Measurements from ENCODE around the gene EDN3.

The EDN3 gene

DNA sequence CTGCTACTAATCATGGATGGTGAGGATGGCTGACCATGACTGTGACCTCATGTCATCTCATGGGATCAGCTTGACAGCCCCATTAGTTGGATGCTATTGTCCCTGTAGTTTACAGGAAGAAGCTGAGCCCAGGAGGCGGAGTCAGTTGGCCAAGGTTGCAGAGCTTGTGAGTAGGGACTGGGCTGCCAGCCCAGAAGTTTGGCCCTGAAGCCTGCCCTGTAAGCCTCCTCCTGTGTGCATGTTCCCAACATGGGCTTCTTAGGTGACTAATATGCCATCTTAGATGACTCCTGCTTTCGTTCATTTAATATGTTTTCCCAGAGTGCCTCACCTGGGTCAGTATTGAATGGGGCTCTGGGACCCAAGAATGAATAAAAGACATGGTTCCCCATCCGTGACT, 6.9 kb downstream of the EDN3 start:
- Histone ChIP-seq H3K27me3 (ENCODE audit: insufficient read depth, low read length) (peaks cover 15% of the 10 kb centered on the region), H3K4me3 (ENCODE audit: low read depth, low read length) (no peak overlapping the region), H3K9me3 (ENCODE audit: insufficient read depth, low read depth, low read length) (peaks cover 2% of the 10 kb centered on the region), H3K18ac (ENCODE audit: low read length) (no peak overlapping the region), H3K4me1 (ENCODE audit: control insufficient read depth in 1 of 2, insufficient read depth in 2 of 2, low read length in 2 of 2) (peaks cover 0 to 5% of the 10 kb centered on the region in 2 experiments), H2BK5ac (ENCODE audit: low read depth, low read length, poor library complexity) (no peak overlapping the region), H4K91ac (ENCODE audit: low read depth, low read length) (no peak overlapping the region), H3K79me1 (ENCODE audit: low read length) (no peaks in the 10 kb centered on the region), H3K27ac (ENCODE audit: low read depth, low read length) (no peak overlapping the region), H4K12ac (ENCODE audit: low read depth, low read length) (no peak overlapping the region), H3K14ac (ENCODE audit: low read length) (no peak overlapping the region), H4K8ac (ENCODE audit: low read depth, low read length) (no peak overlapping the region), H3K4ac (ENCODE audit: low read depth, low read length) (no peak overlapping the region), H2BK120ac (ENCODE audit: insufficient read depth, low read length, poor library complexity) (no peak overlapping the region), H2BK12ac (ENCODE audit: low read length) (no peak overlapping the region), H3K79me2 (ENCODE audit: control insufficient read depth, insufficient read depth, low read length, poor library complexity) (no peaks in the 10 kb centered on the region), H2AK5ac (ENCODE audit: low read length) (no peak overlapping the region), H3K23ac (ENCODE audit: low read length) (no peak overlapping the region), H3K9ac (ENCODE audit: low read length) (no peak overlapping the region), H3K36me3 (ENCODE audit: control insufficient read depth in 1 of 2, insufficient read depth in 2 of 2, low read length in 2 of 2) (no peaks in the 10 kb centered on the region), H2AFZ (ENCODE audit: insufficient read depth, low read length, poor library complexity) (no peak overlapping the region), H3K4me2 (ENCODE audit: low read length) (no peak overlapping the region)
- no CpG with 5 or more reads among the region's 3 CpGs for WGBS (ENCODE audit: extremely low coverage, insufficient coverage, insufficient read length)
- no peak for DNase-seq

DNA sequence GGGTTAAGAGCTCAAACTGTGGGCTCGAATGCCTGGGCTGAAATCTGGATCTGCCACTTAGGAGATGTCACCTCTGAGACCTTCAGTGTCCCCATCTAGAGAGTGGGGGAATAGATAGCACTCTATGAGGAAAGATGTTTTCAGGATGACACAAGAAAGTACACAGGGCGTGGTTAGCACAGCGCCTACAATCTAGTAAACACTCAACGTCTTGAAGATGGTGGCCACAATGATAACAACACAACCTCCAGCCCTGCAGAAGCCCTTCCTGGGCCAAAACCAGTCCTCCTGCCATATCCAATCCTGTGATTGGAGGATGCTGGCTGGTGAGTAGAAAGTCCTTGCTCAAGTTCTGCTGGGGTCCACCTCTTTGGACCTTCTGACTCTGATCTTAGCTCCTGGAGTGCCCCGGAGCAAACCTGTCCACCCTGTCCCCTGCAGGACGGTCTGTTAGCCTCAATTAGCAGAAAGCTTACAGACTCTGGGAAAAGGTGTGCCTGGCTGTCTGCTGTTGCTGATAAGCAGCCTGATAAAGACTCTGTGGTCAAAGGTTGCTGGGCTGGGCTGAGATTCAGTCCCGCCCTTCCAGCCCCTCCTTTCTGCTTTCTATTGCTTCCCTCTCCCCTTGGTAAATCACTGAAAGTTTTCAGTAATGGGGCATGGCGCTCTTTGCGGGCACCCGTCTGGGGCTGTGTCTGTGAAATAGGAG, 8.2 kb downstream of the EDN3 start:
- H3K4me2 ChIP-seq (ENCODE audit: low read length) = no peak overlapping the region
- peaks cover 0 to 5% of the 10 kb centered on the region in 2 experiments for H3K4me1 ChIP-seq (ENCODE audit: control insufficient read depth in 1 of 2, insufficient read depth in 2 of 2, low read length in 2 of 2)
- H2BK5ac ChIP-seq (ENCODE audit: low read depth, low read length, poor library complexity) = no peak overlapping the region
- DNase-seq = peak; percentile 43 to 70
- no peaks in the 10 kb centered on the region for H3K79me1 ChIP-seq (ENCODE audit: low read length)
- H4K12ac ChIP-seq (ENCODE audit: low read depth, low read length) = no peak overlapping the region
- no peak overlapping the region for H3K23ac ChIP-seq (ENCODE audit: low read length)
- no peak overlapping the region for H4K8ac ChIP-seq (ENCODE audit: low read depth, low read length)
- no peak overlapping the region for H2AFZ ChIP-seq (ENCODE audit: insufficient read depth, low read length, poor library complexity)
- H3K36me3 ChIP-seq (ENCODE audit: control insufficient read depth in 1 of 2, insufficient read depth in 2 of 2, low read length in 2 of 2) = no peaks in the 10 kb centered on the region
- H3K27me3 ChIP-seq (ENCODE audit: insufficient read depth, low read length) = peaks cover 17% of the 10 kb centered on the region
- H4K91ac ChIP-seq (ENCODE audit: low read depth, low read length) = no peak overlapping the region
- WGBS (ENCODE audit: extremely low coverage, insufficient coverage, insufficient read length) = no CpG with 5 or more reads among the region's 10 CpGs
- no peak overlapping the region for H3K18ac ChIP-seq (ENCODE audit: low read length)
- H3K14ac ChIP-seq (ENCODE audit: low read length) = no peak overlapping the region
- H3K9me3 ChIP-seq (ENCODE audit: insufficient read depth, low read depth, low read length) = peaks cover 1% of the 10 kb centered on the region
- H2BK120ac ChIP-seq (ENCODE audit: insufficient read depth, low read length, poor library complexity) = no peak overlapping the region
- H3K9ac ChIP-seq (ENCODE audit: low read length) = no peak overlapping the region
- no peak overlapping the region for H2BK12ac ChIP-seq (ENCODE audit: low read length)
- H3K27ac ChIP-seq (ENCODE audit: low read depth, low read length) = no peak overlapping the region
- H3K79me2 ChIP-seq (ENCODE audit: control insufficient read depth, insufficient read depth, low read length, poor library complexity) = no peaks in the 10 kb centered on the region
- H3K4me3 ChIP-seq (ENCODE audit: low read depth, low read length) = no peak overlapping the region
- no peak overlapping the region for H3K4ac ChIP-seq (ENCODE audit: low read depth, low read length)
- H2AK5ac ChIP-seq (ENCODE audit: low read length) = no peak overlapping the region

DNA sequence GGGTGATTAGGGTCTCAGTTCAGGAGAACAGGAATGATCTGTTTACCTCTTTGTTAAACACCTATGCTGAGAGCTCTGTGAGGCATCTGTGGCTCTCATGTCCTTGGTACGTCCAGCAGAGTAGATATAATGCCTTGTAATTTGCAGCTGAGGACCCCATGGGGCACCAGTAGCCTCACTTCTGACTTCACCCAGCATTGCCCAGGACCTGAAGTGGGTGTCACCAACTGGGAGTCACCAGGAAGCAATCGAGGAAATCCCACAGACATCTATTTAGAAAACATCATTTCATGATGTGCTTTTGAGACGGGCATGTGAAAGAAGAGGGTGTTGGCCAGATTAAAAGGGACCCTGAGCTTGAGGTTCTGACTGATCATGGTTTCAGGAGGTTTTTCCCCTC, 8.8 kb downstream of the EDN3 start:
- Histone ChIP-seq H3K36me3 (ENCODE audit: control insufficient read depth in 1 of 2, insufficient read depth in 2 of 2, low read length in 2 of 2) (no peaks in the 10 kb centered on the region), H3K4me2 (ENCODE audit: low read length) (no peak overlapping the region), H2BK120ac (ENCODE audit: insufficient read depth, low read length, poor library complexity) (no peak overlapping the region), H3K18ac (ENCODE audit: low read length) (no peak overlapping the region), H2BK12ac (ENCODE audit: low read length) (no peak overlapping the region), H3K27me3 (ENCODE audit: insufficient read depth, low read length) (peaks cover 19% of the 10 kb centered on the region), H3K14ac (ENCODE audit: low read length) (no peak overlapping the region), H3K4me1 (ENCODE audit: control insufficient read depth in 1 of 2, insufficient read depth in 2 of 2, low read length in 2 of 2) (peaks cover 0 to 5% of the 10 kb centered on the region in 2 experiments), H4K12ac (ENCODE audit: low read depth, low read length) (no peak overlapping the region), H3K23ac (ENCODE audit: low read length) (no peak overlapping the region), H3K4me3 (ENCODE audit: low read depth, low read length) (no peak overlapping the region), H3K9me3 (ENCODE audit: insufficient read depth, low read depth, low read length) (peaks cover 5% of the 10 kb centered on the region), H2AK5ac (ENCODE audit: low read length) (no peak overlapping the region), H4K8ac (ENCODE audit: low read depth, low read length) (no peak overlapping the region), H3K79me2 (ENCODE audit: control insufficient read depth, insufficient read depth, low read length, poor library complexity) (no peaks in the 10 kb centered on the region), H3K27ac (ENCODE audit: low read depth, low read length) (no peak overlapping the region), H3K4ac (ENCODE audit: low read depth, low read length) (no peak overlapping the region), H3K79me1 (ENCODE audit: low read length) (no peaks in the 10 kb centered on the region), H2BK5ac (ENCODE audit: low read depth, low read length, poor library complexity) (no peak overlapping the region), H2AFZ (ENCODE audit: insufficient read depth, low read length, poor library complexity) (no peak overlapping the region), H3K9ac (ENCODE audit: low read length) (no peak overlapping the region), H4K91ac (ENCODE audit: low read depth, low read length) (no peak overlapping the region)
- WGBS (ENCODE audit: extremely low coverage, insufficient coverage, insufficient read length) = no CpG with 5 or more reads among the region's 3 CpGs
- no peak for DNase-seq

DNA sequence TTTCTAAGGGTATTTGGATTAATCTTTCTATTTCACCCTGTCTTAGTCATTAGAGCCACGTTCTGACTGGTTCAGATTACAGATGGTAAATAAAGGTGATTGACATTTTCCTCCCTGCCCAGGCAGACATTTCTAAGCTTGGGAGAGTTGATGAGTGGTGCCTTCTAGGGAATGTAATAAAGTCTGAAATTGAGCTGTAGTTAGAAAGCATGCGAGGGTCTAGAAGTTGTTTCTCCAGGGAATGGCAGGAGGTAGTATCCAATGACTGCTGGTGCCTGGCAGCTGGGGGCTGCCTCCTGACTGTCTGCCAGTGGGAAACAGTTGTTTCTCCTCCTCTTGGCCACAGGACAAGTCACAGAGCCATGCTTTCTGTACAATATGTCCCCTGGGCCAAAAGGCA, 14.6 kb downstream of the EDN3 start:
- H3K27me3 ChIP-seq (ENCODE audit: insufficient read depth, low read length) = peaks cover 11% of the 10 kb centered on the region
- H3K4me1 ChIP-seq (ENCODE audit: control insufficient read depth in 1 of 2, insufficient read depth in 2 of 2, low read length in 2 of 2) = peaks cover 3 to 6% of the 10 kb centered on the region in 2 experiments
- no peak overlapping the region for H3K9ac ChIP-seq (ENCODE audit: low read length)
- H3K4me3 ChIP-seq (ENCODE audit: low read depth, low read length) = no peak overlapping the region
- H2BK120ac ChIP-seq (ENCODE audit: insufficient read depth, low read length, poor library complexity) = no peak overlapping the region
- H3K36me3 ChIP-seq (ENCODE audit: control insufficient read depth in 1 of 2, insufficient read depth in 2 of 2, low read length in 2 of 2) = no peaks in the 10 kb centered on the region
- no peak overlapping the region for H3K4ac ChIP-seq (ENCODE audit: low read depth, low read length)
- H2BK12ac ChIP-seq (ENCODE audit: low read length) = no peak overlapping the region
- no peak overlapping the region for H3K27ac ChIP-seq (ENCODE audit: low read depth, low read length)
- no peak overlapping the region for H3K18ac ChIP-seq (ENCODE audit: low read length)
- H3K14ac ChIP-seq (ENCODE audit: low read length) = no peak overlapping the region
- no peak for DNase-seq
- H3K79me2 ChIP-seq (ENCODE audit: control insufficient read depth, insufficient read depth, low read length, poor library complexity) = no peaks in the 10 kb centered on the region
- no peak overlapping the region for H3K23ac ChIP-seq (ENCODE audit: low read length)
- H2AK5ac ChIP-seq (ENCODE audit: low read length) = no peak overlapping the region
- H4K8ac ChIP-seq (ENCODE audit: low read depth, low read length) = no peak overlapping the region
- H4K91ac ChIP-seq (ENCODE audit: low read depth, low read length) = no peak overlapping the region
- no CpG with 5 or more reads among the region's 2 CpGs for WGBS (ENCODE audit: extremely low coverage, insufficient coverage, insufficient read length)
- no peak overlapping the region for H3K4me2 ChIP-seq (ENCODE audit: low read length)
- H2AFZ ChIP-seq (ENCODE audit: insufficient read depth, low read length, poor library complexity) = no peak overlapping the region
- peaks cover 6% of the 10 kb centered on the region for H3K9me3 ChIP-seq (ENCODE audit: insufficient read depth, low read depth, low read length)
- H3K79me1 ChIP-seq (ENCODE audit: low read length) = no peaks in the 10 kb centered on the region
- H4K12ac ChIP-seq (ENCODE audit: low read depth, low read length) = no peak overlapping the region
- H2BK5ac ChIP-seq (ENCODE audit: low read depth, low read length, poor library complexity) = no peak overlapping the region
